Airway epithelial cell (primary cell): ENCODE results near the gene UHRF2. TPM values are rescaled to one million over a fixed set of nuclear protein-coding genes. Genes with fewer than 3 reads are reported as not detected.

Experiments used
- total RNA-seq: library from RNA; depleted of rRNA; stranded (reverse); fragments of >200 nt; gene quantifications from 2 replicates; pipeline ENCODE4 v1.2.3, GENCODE V29; 2015

UHRF2 gene
- 26.7 and 34.3 TPM in 2 replicates for total RNA-seq

GRCh38 chr9:6412487-6413364 is at the start of gene UHRF2:
Gene UHRF2, plus strand, starts transcription at chr9:6413199. Its CDS starts 292 bp downstream, at chr9:6413491.

Other genes with a start within 250 kb of the UHRF2 start
- gene IL33, start 197.4 kb upstream of the UHRF2 start, total RNA-seq, result 13.2 and 17.4 TPM in 2 replicates
- not detected in 2 replicates for gene TPD52L3, start 84.8 kb upstream of the UHRF2 start, total RNA-seq
- 1.4 and 1.7 TPM in 2 replicates for gene GLDC, start 232.5 kb downstream of the UHRF2 start, total RNA-seq